Measurements from ENCODE around the gene PPP4R3B.
"Not testable (repeated sequence)": the region's sequence is repeated elsewhere in the genome, so short reads cannot be mapped to it uniquely, and the experiment has no call there.

The PPP4R3B gene

DNA sequence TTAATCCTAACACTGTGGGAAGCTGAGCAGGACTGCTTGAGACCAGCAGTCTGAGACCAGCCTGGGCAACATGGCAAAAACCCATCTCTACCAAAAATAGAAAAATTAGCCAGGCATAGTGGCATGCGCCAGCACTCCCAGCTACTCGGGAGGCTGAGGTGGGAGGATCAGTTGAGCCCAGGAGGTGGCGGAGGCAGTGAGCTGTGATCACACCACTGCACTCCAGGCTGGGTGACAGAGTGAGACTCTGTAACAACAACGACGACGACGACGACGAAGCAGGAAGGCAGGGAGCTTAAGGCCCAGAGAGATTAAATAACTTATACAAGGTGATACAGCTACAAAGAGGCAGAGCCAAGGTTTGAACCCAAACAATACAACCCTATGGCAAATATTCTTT lies 60.6 kb downstream of the PPP4R3B start:
- no peaks in the 10 kb centered on the region for H3K4me1 ChIP-seq
- peaks cover 6% of the 10 kb centered on the region; the same call in 1 of the 2 replicates for H4K20me1 ChIP-seq
- peaks cover 14% of the 10 kb centered on the region for H3K9me3 ChIP-seq
- H3K4me3 ChIP-seq = no peak overlapping the region
- H3K9ac ChIP-seq = no peak overlapping the region
- no peak overlapping the region for H3K4me2 ChIP-seq
- no peak overlapping the region for H3K27ac ChIP-seq
- TF ChIP-seq Cebpa-rat (IDR thresholded peaks at IDR 0.05) = no peak
- peaks cover 93% of the 10 kb centered on the region for H3K36me3 ChIP-seq
- H3K27me3 ChIP-seq = no peaks in the 10 kb centered on the region

DNA sequence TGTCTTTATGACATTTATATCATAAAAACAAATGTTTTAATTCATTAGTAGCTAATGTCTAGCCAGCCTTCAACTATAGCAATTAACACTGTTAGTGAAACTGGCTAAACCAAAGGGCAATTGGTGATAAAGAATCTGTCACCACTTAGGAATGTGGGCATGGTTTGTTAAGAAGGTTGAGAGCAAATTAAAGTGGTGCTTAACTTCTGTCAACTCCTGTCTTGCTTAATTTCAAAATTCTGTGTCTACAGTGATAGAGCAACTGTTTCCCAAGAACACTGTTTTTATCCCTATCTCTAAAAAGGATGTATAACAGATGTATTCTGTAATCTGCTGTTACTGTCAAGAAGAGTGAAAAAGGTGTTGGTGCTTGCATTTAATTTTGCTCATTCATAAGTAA lies 61.4 kb downstream of the PPP4R3B start:
- H4K20me1 ChIP-seq = peaks cover 13% of the 10 kb centered on the region; the same call in 1 of the 2 replicates
- H3K27ac ChIP-seq = no peak overlapping the region
- no peak for TF ChIP-seq Cebpa-rat (IDR thresholded peaks at IDR 0.05)
- H3K27me3 ChIP-seq = no peaks in the 10 kb centered on the region
- no peak overlapping the region for H3K4me2 ChIP-seq
- no peak overlapping the region for H3K9ac ChIP-seq
- H3K9me3 ChIP-seq = peaks cover 5% of the 10 kb centered on the region
- no peaks in the 10 kb centered on the region for H3K4me1 ChIP-seq
- H3K36me3 ChIP-seq = peaks cover 92% of the 10 kb centered on the region
- no peak overlapping the region for H3K4me3 ChIP-seq

DNA sequence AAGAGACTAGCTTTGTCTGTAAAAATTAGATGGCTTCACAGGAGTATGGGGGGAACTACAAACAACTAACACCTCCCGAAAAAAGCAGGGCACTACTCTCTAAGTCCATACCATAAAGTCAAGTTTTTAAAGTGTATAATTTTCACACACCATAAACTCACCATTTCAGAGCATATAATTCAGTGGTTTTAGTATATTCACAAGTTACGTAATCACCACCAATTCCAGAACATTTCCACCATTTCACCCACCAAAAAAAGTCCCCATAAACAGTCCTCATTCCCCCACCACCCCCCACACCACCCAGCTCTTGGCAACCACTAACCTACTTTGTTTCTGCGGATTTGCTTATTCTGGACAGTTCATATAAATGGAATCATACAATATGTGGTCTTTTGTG lies 64.1 kb downstream of the PPP4R3B start:
- Histone ChIP-seq H3K27ac (no peak overlapping the region), H3K36me3 (peaks cover 82% of the 10 kb centered on the region), H3K27me3 (no peaks in the 10 kb centered on the region), H3K9ac (no peak overlapping the region), H3K4me3 (no peak overlapping the region), H3K4me1 (no peaks in the 10 kb centered on the region), H4K20me1 (peaks cover 20% of the 10 kb centered on the region), H3K4me2 (no peak overlapping the region), H3K9me3 (no peaks in the 10 kb centered on the region)
- TF ChIP-seq Cebpa-rat (IDR thresholded peaks at IDR 0.05) = no peak

DNA sequence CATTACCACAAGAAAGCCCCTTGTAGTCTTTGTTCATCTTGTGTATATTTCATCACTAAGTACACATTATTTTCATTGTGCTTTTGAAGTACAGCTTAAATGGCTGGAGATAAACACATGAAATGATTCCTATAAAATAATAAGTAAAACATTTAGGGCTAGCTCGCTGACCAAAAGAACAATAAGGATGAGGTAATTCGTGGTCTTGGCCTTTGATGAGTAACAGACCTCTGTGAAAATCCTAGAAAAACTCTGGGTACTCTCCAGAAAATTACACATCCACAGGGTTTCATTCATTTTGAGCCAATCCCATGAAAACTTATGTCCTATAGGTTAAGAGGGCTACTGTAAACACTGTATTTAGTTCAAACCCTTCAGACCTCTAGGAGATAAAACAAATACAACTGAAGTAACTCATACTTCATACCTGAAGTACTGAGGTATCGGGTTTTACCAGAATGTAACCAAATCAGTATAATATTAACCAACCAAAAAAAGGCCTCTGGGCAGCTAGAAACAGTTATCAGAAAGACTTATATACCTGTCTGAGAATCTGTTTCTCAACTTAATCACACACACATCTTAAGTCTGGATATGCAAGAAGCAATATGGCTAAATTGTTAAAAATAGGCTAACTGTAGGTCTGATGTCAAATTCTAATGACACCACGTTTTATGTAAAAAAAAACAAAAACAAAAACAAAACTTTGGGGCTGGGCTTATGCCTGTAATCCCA lies 66.9 kb downstream of the PPP4R3B start:
- TF ChIP-seq Cebpa-rat (IDR thresholded peaks at IDR 0.05) = no peak
- Histone ChIP-seq H3K4me1 (no peaks in the 10 kb centered on the region), H4K20me1 (peaks cover 14% of the 10 kb centered on the region), H3K36me3 (peaks cover 77% of the 10 kb centered on the region), H3K9ac (no peak overlapping the region), H3K9me3 (no peaks in the 10 kb centered on the region), H3K4me2 (no peak overlapping the region), H3K27me3 (no peaks in the 10 kb centered on the region), H3K27ac (no peak overlapping the region), H3K4me3 (no peak overlapping the region)

DNA sequence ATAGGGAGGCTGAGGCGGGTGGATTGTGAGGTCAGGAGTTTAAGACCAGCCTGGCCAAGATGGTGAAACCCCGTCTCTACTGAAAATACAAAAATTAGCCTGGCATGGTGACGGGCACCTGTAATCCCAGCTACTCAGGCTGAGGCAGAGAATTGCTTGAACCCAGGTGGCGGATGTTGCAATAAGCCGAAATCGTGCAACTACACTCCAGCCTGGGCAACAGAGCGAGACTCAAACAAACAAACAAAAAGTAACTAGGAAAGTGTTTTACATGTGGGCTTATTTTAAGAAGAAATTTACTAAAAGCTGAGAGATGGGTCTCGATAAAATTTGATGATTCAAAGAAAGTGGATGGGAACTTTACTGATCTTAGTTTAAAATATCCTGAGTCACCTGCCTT lies 69.7 kb downstream of the PPP4R3B start:
- not testable (repeated sequence) for H3K4me3 ChIP-seq

DNA sequence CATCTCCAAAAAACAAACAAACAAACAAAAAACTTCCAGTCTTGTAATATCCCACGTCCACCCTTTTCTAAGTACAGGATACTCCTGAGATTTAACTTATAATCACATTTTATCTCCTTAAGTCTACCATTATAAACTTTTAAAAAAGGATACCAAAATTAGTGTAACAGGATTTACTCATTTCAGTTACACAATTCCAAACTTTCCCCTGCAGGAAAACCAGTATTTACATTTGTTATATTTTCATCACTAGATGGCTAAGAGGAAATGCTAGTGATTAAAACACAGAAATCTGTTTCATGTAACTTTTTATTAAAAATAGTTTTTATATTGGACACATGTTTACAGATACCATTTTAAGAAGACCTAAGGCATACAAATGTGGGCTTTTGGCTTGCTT lies 70.4 kb downstream of the PPP4R3B start:
- TF ChIP-seq Cebpa-rat (IDR thresholded peaks at IDR 0.05) = no peak
- Histone ChIP-seq H3K4me3 (no peak overlapping the region), H3K27me3 (no peaks in the 10 kb centered on the region), H3K9me3 (no peaks in the 10 kb centered on the region), H4K20me1 (peaks cover 14% of the 10 kb centered on the region), H3K27ac (no peak overlapping the region), H3K36me3 (peaks cover 78% of the 10 kb centered on the region), H3K4me2 (no peak overlapping the region), H3K4me1 (no peaks in the 10 kb centered on the region), H3K9ac (no peak overlapping the region)

More for the DNA sequence above, 69.7 kb downstream of the PPP4R3B start:
- H3K9ac ChIP-seq, H3K27ac ChIP-seq, H3K4me1 ChIP-seq, H3K27me3 ChIP-seq, H3K4me2 ChIP-seq, H3K9me3 ChIP-seq: not testable (repeated sequence)
- Histone ChIP-seq H4K20me1 (peaks cover 14% of the 10 kb centered on the region), H3K36me3 (peaks cover 78% of the 10 kb centered on the region)

DNA sequence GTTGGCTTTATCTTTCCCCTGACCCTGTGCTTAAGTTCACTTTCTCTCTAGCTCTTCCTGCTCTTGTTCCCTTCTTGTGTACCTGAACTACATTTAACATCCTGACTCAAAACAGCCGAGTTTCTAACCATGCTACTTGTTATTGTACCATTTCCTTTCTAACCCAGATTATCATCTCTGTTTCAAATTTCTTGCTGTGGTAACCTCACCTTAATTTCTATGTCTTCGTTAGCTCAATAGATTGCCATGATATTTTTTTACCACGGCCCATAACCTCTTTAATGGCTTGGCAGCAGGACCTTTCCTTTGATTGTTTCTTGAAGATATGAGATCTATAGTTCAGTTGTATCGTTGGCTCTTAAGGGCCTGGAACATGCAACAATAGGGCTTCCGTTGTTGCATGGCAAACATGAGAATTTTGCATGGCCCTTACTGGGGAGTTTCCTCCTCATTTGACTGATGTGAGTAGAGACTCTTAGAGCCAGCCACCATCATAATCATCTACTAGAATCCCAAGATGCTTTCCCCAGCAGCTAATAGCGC lies 86.8 kb downstream of the PPP4R3B start:
- no peaks in the 10 kb centered on the region for H3K4me1 ChIP-seq
- TF ChIP-seq Cebpa-rat (IDR thresholded peaks at IDR 0.05) = no peak
- no peak overlapping the region for H3K9ac ChIP-seq
- H3K4me3 ChIP-seq = no peak overlapping the region
- H4K20me1 ChIP-seq = no peaks in the 10 kb centered on the region
- no peaks in the 10 kb centered on the region for H3K27me3 ChIP-seq
- H3K27ac ChIP-seq = no peak overlapping the region
- H3K4me2 ChIP-seq = no peak overlapping the region
- peaks cover 60% of the 10 kb centered on the region for H3K36me3 ChIP-seq
- no peaks in the 10 kb centered on the region for H3K9me3 ChIP-seq

DNA sequence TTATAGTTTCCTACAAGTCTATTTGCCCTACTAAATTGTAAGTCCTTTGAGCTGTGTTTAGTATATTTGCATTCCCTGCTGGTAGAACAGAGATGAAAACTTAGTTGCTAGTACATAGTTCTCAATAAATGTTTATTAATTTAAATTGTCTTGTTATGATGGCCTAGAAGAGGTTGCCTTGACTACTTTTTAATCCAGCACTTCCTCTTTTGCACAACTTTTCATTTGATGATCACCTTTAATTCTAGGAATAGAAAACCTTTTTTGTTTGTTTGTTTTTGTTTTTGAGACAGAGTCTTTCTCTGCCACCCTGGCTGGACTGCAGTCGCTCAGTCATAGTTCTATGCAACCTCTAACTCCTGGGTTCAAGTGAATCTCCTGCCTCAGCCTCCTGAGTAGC lies 91.2 kb downstream of the PPP4R3B start:
- Histone ChIP-seq H3K4me1 (0 out of 2 replicates have a peak, but pooled peaks cover under 1% of the 10 kb centered on the region), H3K9ac (no peak overlapping the region), H3K4me3 (no peak overlapping the region), H3K36me3 (peaks cover 69% of the 10 kb centered on the region), H3K27ac (no peak overlapping the region), H3K9me3 (no peaks in the 10 kb centered on the region), H4K20me1 (no peaks in the 10 kb centered on the region), H3K4me2 (no peak overlapping the region), H3K27me3 (no peaks in the 10 kb centered on the region)
- no peak for TF ChIP-seq Cebpa-rat (IDR thresholded peaks at IDR 0.05)

DNA sequence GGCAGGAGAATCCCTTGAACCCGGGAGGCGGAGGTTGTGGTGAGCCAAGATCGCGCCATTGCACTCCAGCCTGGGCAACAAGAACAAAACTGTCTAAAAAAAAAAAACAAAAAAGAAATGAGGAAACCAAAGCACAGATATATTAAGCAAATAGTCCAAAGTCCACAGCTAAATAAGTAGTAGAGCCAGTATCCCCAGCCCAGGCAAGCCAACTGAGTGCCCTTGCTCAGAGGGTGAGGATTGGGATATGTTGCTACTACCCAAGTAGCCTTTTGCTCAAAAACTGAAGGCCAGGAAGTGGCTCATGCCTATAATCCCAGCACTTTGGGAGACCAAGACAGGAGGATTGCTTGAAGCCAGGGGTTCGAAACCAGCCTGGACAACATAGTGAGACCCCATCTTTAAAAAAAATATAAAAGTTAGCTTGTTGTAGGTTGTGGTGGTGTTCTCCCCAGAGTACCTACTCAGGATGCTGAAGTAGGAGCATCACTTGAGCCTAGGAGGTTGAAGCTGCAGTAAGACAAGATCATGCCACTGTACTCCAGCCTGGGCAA lies 92.5 kb downstream of the PPP4R3B start:
- Histone ChIP-seq H3K36me3 (peaks cover 59% of the 10 kb centered on the region), H3K4me3 (no peak overlapping the region), H4K20me1 (no peaks in the 10 kb centered on the region), H3K27me3 (no peaks in the 10 kb centered on the region), H3K9ac (no peak overlapping the region), H3K4me1 (peaks cover 13% of the 10 kb centered on the region; the same call in 1 of the 2 replicates), H3K27ac (no peak overlapping the region), H3K4me2 (no peak overlapping the region), H3K9me3 (no peaks in the 10 kb centered on the region)
- TF ChIP-seq Cebpa-rat (IDR thresholded peaks at IDR 0.05) = no peak

Data from BLaER1 (cell line).